HL-60/S4 (cell line): ENCODE measurements around the gene PATL2.
"Not testable (repeated sequence)": the region's sequence is repeated elsewhere in the genome, so short reads cannot be mapped to it uniquely, and the experiment has no call there.

Experiments used
- in situ Hi-C: fragments of 300-500 bp; cut with MboI; formaldehyde crosslinking; loops from 2 replicates; pipeline ENCODE4 v1.14.3; 2022; ENCODE audit warnings: low sequenced_read_pairs

PATL2 gene

DNA sequence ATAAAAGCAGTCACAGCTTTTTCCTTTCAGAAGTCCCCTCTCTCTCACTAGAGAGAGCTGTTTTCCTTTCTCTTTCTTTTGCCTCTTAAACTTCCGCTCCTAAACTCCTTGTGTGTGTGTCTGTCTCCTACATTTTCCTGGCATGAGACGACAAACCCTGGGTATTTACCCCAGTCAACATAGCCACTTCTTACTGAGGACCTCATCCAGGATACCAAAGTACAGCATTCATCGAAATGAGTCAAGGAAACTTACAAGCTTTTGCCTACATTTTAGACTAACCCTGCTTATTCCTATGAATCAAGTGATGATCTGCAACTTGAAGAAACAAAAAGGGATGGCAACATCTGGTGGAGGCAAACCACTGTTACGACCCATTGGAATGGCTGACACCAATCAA is 16.7 kb downstream of the PATL2 start:
- in situ Hi-C loops, result no loop called here

DNA sequence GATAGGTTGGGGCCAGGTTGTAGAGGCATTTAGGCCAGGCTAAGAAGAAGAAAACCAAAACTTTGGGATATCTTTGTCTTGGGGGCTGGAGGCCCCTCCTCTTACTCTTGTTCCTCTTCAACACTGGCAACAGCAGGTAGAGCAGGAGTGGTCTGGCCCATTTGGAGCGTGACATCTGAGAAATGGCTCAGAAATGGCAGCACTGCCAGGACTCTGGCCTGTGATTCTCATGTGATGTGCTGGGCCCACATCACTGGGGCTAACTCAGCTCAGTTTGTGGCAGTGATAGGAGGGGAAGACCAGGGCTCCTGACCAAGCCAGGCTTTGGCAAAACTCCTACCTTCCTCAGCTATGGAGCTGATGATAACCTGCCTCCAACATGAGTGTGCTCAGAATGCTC is 18.5 kb downstream of the PATL2 start:
- in situ Hi-C loops, result no loop called here

- in situ Hi-C loops, result not testable (repeated sequence)
Measured at GRCh38 chr15:44690245-44690644, 20.9 kb downstream of the PATL2 start.

GRCh38 chr15:44689318-44689717 is 21.8 kb downstream of the PATL2 start:
- in situ Hi-C loops, result not testable (repeated sequence)

GRCh38 chr15:44682809-44683682 is 28.1 kb downstream of the PATL2 start:
- in situ Hi-C loops, result not testable (repeated sequence)

GRCh38 chr15:44682211-44682610 is 28.9 kb downstream of the PATL2 start:
- in situ Hi-C loops, result no loop called here

GRCh38 chr15:44676676-44677075 is 34.4 kb downstream of the PATL2 start:
- in situ Hi-C loops, result no loop called here

GRCh38 chr15:44675911-44676310 is 35.2 kb downstream of the PATL2 start:
- in situ Hi-C loops, result no loop called here

- in situ Hi-C loops, result no loop called here
Measured at GRCh38 chr15:44673639-44674038, 37.5 kb downstream of the PATL2 start.

- in situ Hi-C loops, result no loop called here
Measured at GRCh38 chr15:44670087-44670950, 40.8 kb downstream of the PATL2 start.

GRCh38 chr15:44668921-44669320 is 42.2 kb downstream of the PATL2 start:
- in situ Hi-C loops, result no loop called here

GRCh38 chr15:44667039-44667360 is 44.1 kb downstream of the PATL2 start:
- in situ Hi-C loops, result no loop called here

DNA sequence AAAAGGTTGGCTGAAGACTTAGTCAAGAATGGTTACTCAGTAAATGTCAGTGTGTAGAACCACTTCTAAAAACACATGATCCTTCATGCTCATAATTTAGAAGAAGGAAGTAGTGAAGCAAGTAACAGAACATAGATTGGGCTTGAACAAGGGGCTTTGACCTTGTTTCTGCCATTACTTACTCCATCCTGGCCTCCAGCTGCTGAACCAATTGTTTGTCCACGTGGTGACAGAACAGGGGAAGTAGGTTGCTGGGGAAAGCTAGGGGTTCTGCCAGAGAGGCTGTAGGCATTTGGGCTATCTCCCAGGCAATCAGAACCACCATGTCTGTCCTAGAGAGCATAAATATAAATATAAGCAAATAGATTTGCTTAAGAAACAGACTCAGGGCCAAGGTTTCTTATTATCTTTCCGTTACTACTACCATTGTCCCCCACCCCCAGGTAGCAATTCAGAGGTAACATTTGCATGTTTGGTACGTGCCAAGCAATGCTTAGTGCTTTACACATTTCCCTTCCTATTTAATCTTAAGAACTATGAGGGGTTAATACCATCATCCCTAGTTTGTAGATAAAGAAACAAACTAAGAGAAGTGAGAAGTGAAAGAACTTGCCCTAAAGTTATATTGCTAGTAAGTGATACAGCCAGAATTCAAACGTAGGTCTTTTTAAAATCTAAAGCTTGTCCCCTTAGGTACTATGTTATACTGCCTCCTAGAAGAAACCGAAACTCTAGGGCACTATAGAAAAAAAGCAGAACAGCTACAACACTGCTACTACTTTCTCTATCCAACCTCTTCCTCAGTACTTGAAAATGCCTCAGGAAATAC is 44.7 kb downstream of the PATL2 start:
- in situ Hi-C loops, result no loop called here

GRCh38 chr15:44663410-44664308 is 47.5 kb downstream of the PATL2 start, which contains the start of gene SPG11:
TSS of gene SPG11 (minus strand) at chr15:44663662. CDS start at chr15:44663647, 15 bp downstream.
- in situ Hi-C loops, result loop anchor here (5.0 kb wide), 1 partner anchor 69 kb away; no protein-coding TSS in a partner anchor

GRCh38 chr15:44662478-44663409 is 48.4 kb downstream of the PATL2 start:
- in situ Hi-C loops, result loop anchor here (5.0 kb wide), 1 partner anchor 70 kb away; no protein-coding TSS in a partner anchor

GRCh38 chr15:44661576-44661975 is 49.5 kb downstream of the PATL2 start:
- in situ Hi-C loops, result loop anchor here (5.0 kb wide), 1 partner anchor 71 kb away; no protein-coding TSS in a partner anchor

- in situ Hi-C loops, result no loop called here
Measured at GRCh38 chr15:44659056-44659455, 52.1 kb downstream of the PATL2 start.

GRCh38 chr15:44657378-44657777 is 53.7 kb downstream of the PATL2 start:
- in situ Hi-C loops, result no loop called here

- in situ Hi-C loops, result no loop called here
Measured at GRCh38 chr15:44656913-44657312, 54.2 kb downstream of the PATL2 start.
